SK-N-SH (cell line): Measurements from ENCODE around the gene ARMC8.

Experiments
- CTCF ChIP-seq: fragments of 200-600 bp; sonication (generic); IDR thresholded peaks from 2 replicates; pipeline ENCODE4 v1.6.1; 2017; ENCODE audit warnings: antibody characterized with exemption, mild to moderate bottlenecking, moderate library complexity
- FOXM1 ChIP-seq: IDR thresholded peaks from 2 replicates; pipeline ENCODE4 v1.4.0; 2012; ENCODE audit warnings: low read depth, mild to moderate bottlenecking
- MXI1 ChIP-seq: IDR thresholded peaks from 2 replicates; pipeline ENCODE4 v1.6.1; 2012; ENCODE audit warnings: mild to moderate bottlenecking, low read depth, low read length, improper control_type of control experiment
- NFIC ChIP-seq: IDR thresholded peaks from 2 replicates; pipeline ENCODE4 v1.4.0; 2012; ENCODE audit warnings: borderline replicate concordance
- TF ChIP-seq, protein P1 (sequence below): fragments of 150-350 bp; IDR thresholded peaks from 2 replicates; pipeline ENCODE4 v1.6.1; 2017; ENCODE audit warnings: antibody characterized with exemption, low read length, low read depth, borderline replicate concordance
- TF ChIP-seq, protein P2 (sequence below): IDR thresholded peaks from 2 replicates; pipeline ENCODE4 v1.4.0; 2012; ENCODE audit warnings: low read depth
- TF ChIP-seq, protein P3 (sequence below): IDR thresholded peaks from 2 replicates; pipeline ENCODE4 v1.4.0; 2012; ENCODE audit warnings: low read depth, borderline replicate concordance

GRCh38 chr3:138307899-138308298 lies 120.8 kb downstream of the ARMC8 start:
- TF ChIP-seq MXI1, result no peak
- TF ChIP-seq NFIC, result no peak
- no peak for TF ChIP-seq CTCF
- TF ChIP-seq, protein P1, sequence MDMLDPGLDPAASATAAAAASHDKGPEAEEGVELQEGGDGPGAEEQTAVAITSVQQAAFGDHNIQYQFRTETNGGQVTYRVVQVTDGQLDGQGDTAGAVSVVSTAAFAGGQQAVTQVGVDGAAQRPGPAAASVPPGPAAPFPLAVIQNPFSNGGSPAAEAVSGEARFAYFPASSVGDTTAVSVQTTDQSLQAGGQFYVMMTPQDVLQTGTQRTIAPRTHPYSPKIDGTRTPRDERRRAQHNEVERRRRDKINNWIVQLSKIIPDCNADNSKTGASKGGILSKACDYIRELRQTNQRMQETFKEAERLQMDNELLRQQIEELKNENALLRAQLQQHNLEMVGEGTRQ, result no peak
- TF ChIP-seq FOXM1, result no peak
- TF ChIP-seq, protein P2, sequence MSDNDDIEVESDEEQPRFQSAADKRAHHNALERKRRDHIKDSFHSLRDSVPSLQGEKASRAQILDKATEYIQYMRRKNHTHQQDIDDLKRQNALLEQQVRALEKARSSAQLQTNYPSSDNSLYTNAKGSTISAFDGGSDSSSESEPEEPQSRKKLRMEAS, result no peak
- TF ChIP-seq, protein P3, sequence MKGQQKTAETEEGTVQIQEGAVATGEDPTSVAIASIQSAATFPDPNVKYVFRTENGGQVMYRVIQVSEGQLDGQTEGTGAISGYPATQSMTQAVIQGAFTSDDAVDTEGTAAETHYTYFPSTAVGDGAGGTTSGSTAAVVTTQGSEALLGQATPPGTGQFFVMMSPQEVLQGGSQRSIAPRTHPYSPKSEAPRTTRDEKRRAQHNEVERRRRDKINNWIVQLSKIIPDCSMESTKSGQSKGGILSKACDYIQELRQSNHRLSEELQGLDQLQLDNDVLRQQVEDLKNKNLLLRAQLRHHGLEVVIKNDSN, result no peak
